ENCODE measurements around the gene LOXHD1. TPM values are rescaled to one million over a fixed set of nuclear protein-coding genes. Genes with fewer than 3 reads are reported as not detected.
A peak's percentile ranks its signal among the peaks of the same experiment; 100 is the strongest.

LOXHD1 gene
- total RNA-seq (2021) (25.5 and 26.4 TPM in 2 replicates), Bru-seq, nascent RNA (percentile 71 among the genes with signal in this experiment), BruChase-seq, experiment 1, labeled RNA remaining after a 2-hour chase (percentile 76 among the genes with signal in this experiment), BruChase-seq, experiment 2, labeled RNA remaining after a 6-hour chase (percentile 72 among the genes with signal in this experiment)
- long read RNA-seq, partial matches to known transcripts, result 7 of 21 reads
- long read RNA-seq, other reads (novel, unspliced or antisense), result 14 of 21 reads

GRCh38 chr18:46657115-46657955 lies at the start of gene LOXHD1:
Gene LOXHD1 (minus strand): TSS chr18:46657220. CDS start chr18:46657033, 187 bp downstream.
- BruUV-seq (replicated peaks), result no TSS peak
- CTCF ChIA-PET, result interaction anchor here (0.6 to 2.2 kb wide), 28 partner anchors 10 to 584 kb away, joined by 3 to 41 read pairs (median 4); a partner anchor contains a TSS
- DNase-seq (ENCODE audit: low spot score), result no peak
- Histone ChIP-seq H3K4me3 (ENCODE audit: low read depth, low read length, poor library complexity, severe bottlenecking) (no peak within 1 kb of the TSS), H3K36me3 (ENCODE audit: insufficient read depth, low read length, poor library complexity, severe bottlenecking) (no peaks in the 10 kb centered on the region), H3K27ac (ENCODE audit: low read depth, low read length, poor library complexity, severe bottlenecking) (no peak within 1 kb of the TSS), H3K27me3 (replicated peaks; ENCODE audit: insufficient read depth, low read depth, low read length, poor library complexity) (no peaks in the 10 kb centered on the region), H3K9me3 (ENCODE audit: low read depth, low read length, poor library complexity, severe bottlenecking) (no peaks in the 10 kb centered on the region), H3K4me1 (ENCODE audit: insufficient read depth, low read length, poor library complexity, severe bottlenecking) (no peaks in the 10 kb centered on the region)
- intact Hi-C loops (cut with micrococcal nuclease; ENCODE audit: unreplicated experiment), result no loop called here
- no peak for TF ChIP-seq EZH2 (IDR thresholded peaks at IDR 0.05; ENCODE audit: borderline replicate concordance, low read depth, low read length, poor library complexity, severe bottlenecking)
- TF ChIP-seq CTCF (conservative IDR thresholded peaks at IDR 0.05; ENCODE audit: low read depth, low read length), result no peak
- POLR2A ChIA-PET (ENCODE audit: low non-redundant PET), result interaction anchor here (0.8 kb wide), 1 partner anchor 516 kb away, joined by 7 read pairs; no protein-coding TSS in a partner anchor

GRCh38 chr18:46705521-46705920 lies 48.5 kb upstream of the LOXHD1 start:
- ChIA-PET POLR2A (ENCODE audit: low non-redundant PET) (no interaction called here), CTCF (no interaction called here)
- Histone ChIP-seq H3K27me3 (replicated peaks; ENCODE audit: insufficient read depth, low read depth, low read length, poor library complexity) (no peaks in the 10 kb centered on the region), H3K4me3 (ENCODE audit: low read depth, low read length, poor library complexity, severe bottlenecking) (no peak overlapping the region), H3K9me3 (ENCODE audit: low read depth, low read length, poor library complexity, severe bottlenecking) (no peaks in the 10 kb centered on the region), H3K4me1 (ENCODE audit: insufficient read depth, low read length, poor library complexity, severe bottlenecking) (no peaks in the 10 kb centered on the region), H3K36me3 (ENCODE audit: insufficient read depth, low read length, poor library complexity, severe bottlenecking) (no peaks in the 10 kb centered on the region), H3K27ac (ENCODE audit: low read depth, low read length, poor library complexity, severe bottlenecking) (no peak overlapping the region)
- TF ChIP-seq EZH2 (IDR thresholded peaks at IDR 0.05; ENCODE audit: borderline replicate concordance, low read depth, low read length, poor library complexity, severe bottlenecking) (no peak), CTCF (conservative IDR thresholded peaks at IDR 0.05; ENCODE audit: low read depth, low read length) (no peak)
- no TSS peak for BruUV-seq (replicated peaks)
- intact Hi-C loops (cut with micrococcal nuclease; ENCODE audit: unreplicated experiment), result no loop called here
- DNase-seq (ENCODE audit: low spot score), result no peak

DNA sequence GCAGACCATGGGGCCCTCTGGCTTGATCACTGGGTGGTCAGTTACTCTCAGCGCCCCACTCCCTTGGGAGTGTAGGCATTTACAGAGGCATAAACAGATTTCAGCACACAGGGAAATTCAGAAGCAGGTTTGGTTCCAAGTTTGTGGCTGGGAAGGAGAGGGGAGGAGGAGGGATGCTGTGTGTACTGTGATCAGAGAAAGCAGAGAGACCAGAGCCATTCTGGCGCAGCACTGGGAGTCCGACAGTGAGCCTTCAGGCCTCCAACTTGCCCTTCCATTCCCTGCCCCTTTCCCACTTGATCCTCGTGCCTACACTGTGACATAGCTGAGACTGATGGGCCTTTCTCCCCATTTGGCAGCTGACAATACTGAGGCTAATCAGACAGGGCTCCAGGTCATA lies 47.8 kb upstream of the LOXHD1 start:
- POLR2A ChIA-PET (ENCODE audit: low non-redundant PET), result no interaction called here
- DNase-seq (ENCODE audit: low spot score), result no peak
- CTCF ChIA-PET, result no interaction called here
- BruUV-seq (replicated peaks), result no TSS peak
- intact Hi-C loops (cut with micrococcal nuclease; ENCODE audit: unreplicated experiment), result no loop called here
- Histone ChIP-seq H3K27me3 (replicated peaks; ENCODE audit: insufficient read depth, low read depth, low read length, poor library complexity) (no peaks in the 10 kb centered on the region), H3K27ac (ENCODE audit: low read depth, low read length, poor library complexity, severe bottlenecking) (no peak overlapping the region), H3K4me1 (ENCODE audit: insufficient read depth, low read length, poor library complexity, severe bottlenecking) (peaks cover under 1% of the 10 kb centered on the region), H3K36me3 (ENCODE audit: insufficient read depth, low read length, poor library complexity, severe bottlenecking) (no peaks in the 10 kb centered on the region), H3K9me3 (ENCODE audit: low read depth, low read length, poor library complexity, severe bottlenecking) (no peaks in the 10 kb centered on the region), H3K4me3 (ENCODE audit: low read depth, low read length, poor library complexity, severe bottlenecking) (no peak overlapping the region)
- no peak for TF ChIP-seq EZH2 (IDR thresholded peaks at IDR 0.05; ENCODE audit: borderline replicate concordance, low read depth, low read length, poor library complexity, severe bottlenecking)
- TF ChIP-seq CTCF (conservative IDR thresholded peaks at IDR 0.05; ENCODE audit: low read depth, low read length), result no peak
